K562 (cell line): Measurements from ENCODE around the gene DOCK1. TPM values are rescaled to one million over a fixed set of nuclear protein-coding genes. Genes with fewer than 3 reads are reported as not detected.

Source experiments
- ARNT ChIP-seq, 2 experiments: fragments of 450-650 bp; IDR thresholded peaks; 2 replicates each; pipeline ENCODE4 v1.6.1; 2016; ENCODE audit warnings: mild to moderate bottlenecking in 1 of 2
- CBX2 ChIP-seq: fragments of 200-600 bp; sonication (generic); IDR thresholded peaks from one replicate; pipeline ENCODE4 v1.6.1; 2012; ENCODE audit warnings: mild to moderate bottlenecking, low read length, inconsistent platforms; ENCODE audit not compliant: insufficient read depth, poor library complexity, severe bottlenecking
- JUN ChIP-seq, 2 experiments: sonication (generic) in 1 of 2; formaldehyde crosslinking in 1 of 2; IDR thresholded peaks; 2 replicates each; pipeline versions ENCODE4 v1.6.1 to v1.8.0; 2012 to 2022; ENCODE audit warnings: borderline replicate concordance in 2 of 2, mild to moderate bottlenecking in 2 of 2, improper control_type of control experiment in 1 of 2, low read depth in 1 of 2, low read length in 1 of 2, missing genetic modification reagents in 1 of 2
- MLLT1 ChIP-seq, 2 experiments: fragments of 450-650 bp; IDR thresholded peaks; 2 replicates each; pipeline ENCODE4 v1.6.1; 2016
- SREBF1 ChIP-seq: fragments of 150-350 bp; IDR thresholded peaks from 2 replicates; pipeline ENCODE4 v1.6.1; 2014; ENCODE audit warnings: antibody characterized with exemption, low read depth, low read length, borderline replicate concordance
- YY1 ChIP-seq, 3 experiments: IDR thresholded peaks; 2 replicates each; pipeline ENCODE4 v1.6.1; 2011; ENCODE audit warnings: low read length in 2 of 3, mild to moderate bottlenecking in 2 of 3, moderate library complexity in 2 of 3, borderline replicate concordance in 1 of 3, control low read depth in 1 of 3, low read depth in 1 of 3; ENCODE audit not compliant: insufficient read depth in 3 of 3, insufficient replicate concordance in 2 of 3, control insufficient read depth in 1 of 3, insufficient read length in 1 of 3; ENCODE audit errors: extremely low read depth in 1 of 3
- ZNF77 ChIP-seq: fragments of 250-450 bp; sonication (Bioruptor Pico); IDR thresholded peaks from 2 replicates; pipeline ENCODE4 v1.5.0; 2020
- polyA plus RNA-seq, 8 experiments: library from polyadenylated mRNA; depleted of rRNA in 4 of 8; stranded (reverse) in 5 of 8; unstranded in 3 of 8; fragments of >200 nt; fragmentation: Nextera tagmentation in 2 of 8; fragmentation: Illumina TruSeq in 1 of 8; extraction: Ambion mirVana in 2 of 8; extraction: Trizol in 1 of 8; gene quantifications; 2 replicates each; pipeline versions ENCODE4 v1.2.1 to v1.2.3, GENCODE V29; 2011 to 2014; ENCODE audit warnings: inconsistent platforms in 1 of 8, missing spikeins in 1 of 8
- total RNA-seq, 7 experiments: library from RNA; depleted of rRNA in 6 of 7; stranded (reverse); fragments of >200 nt in 6 of 7; fragmentation: Illumina TruSeq in 2 of 7; extraction: Trizol in 2 of 7; gene quantifications; 2 replicates each; pipeline versions ENCODE4 v1.2.1 to v1.2.3, GENCODE V29; 2011 to 2021; ENCODE audit warnings: low replicate concordance in 1 of 7
- TF ChIP-seq, protein P1 (sequence below): sonication (generic); formaldehyde crosslinking; IDR thresholded peaks from 2 replicates; pipeline ENCODE4 v1.5.0; 2020; ENCODE audit warnings: missing genetic modification reagents
- TF ChIP-seq, protein P2 (sequence below): fragments of 250-450 bp; sonication (Bioruptor Pico); IDR thresholded peaks from 2 replicates; pipeline ENCODE4 v1.4.0; 2020; ENCODE audit warnings: mild to moderate bottlenecking, moderate library complexity, borderline replicate concordance

The DOCK1 gene
- total and polyA plus RNA-seq, 9 of the 15 experiments (the other 6 are each of a cell fraction or from before 2014, with no cell fraction given) = 0.31 TPM; not detected in 8

DNA sequence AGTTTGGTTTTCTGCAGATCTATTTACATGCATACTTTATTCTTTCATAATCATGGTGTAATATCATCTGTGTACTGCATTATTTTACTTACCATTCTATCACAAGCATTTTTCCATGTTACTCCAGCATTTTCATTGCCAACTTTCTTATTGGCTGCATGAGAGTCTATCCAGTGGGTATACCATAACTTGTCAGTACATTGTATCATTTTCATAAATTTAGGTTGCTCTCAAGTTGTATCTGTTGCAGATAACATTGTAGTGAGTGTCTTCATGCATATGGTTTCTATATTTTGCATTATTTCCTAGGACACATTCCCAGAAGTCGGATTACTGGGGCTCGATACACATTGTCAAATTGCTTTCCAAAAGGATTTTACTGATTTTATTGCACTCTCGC is 378.3 kb downstream of the DOCK1 start (continued):
- no peak for TF ChIP-seq YY1 (IDR thresholded peaks at IDR 0.05; ENCODE audit: borderline replicate concordance in 1 of 3, control insufficient read depth in 1 of 3, extremely low read depth in 1 of 3, insufficient read depth in 3 of 3, insufficient read length in 1 of 3, insufficient replicate concordance in 2 of 3, low read depth in 1 of 3, low read length in 2 of 3)
- no peak for TF ChIP-seq JUN (IDR thresholded peaks at IDR 0.05; ENCODE audit: borderline replicate concordance, low read depth, low read length)
- TF ChIP-seq JUN (CRISPR knock-in tag; IDR thresholded peaks at IDR 0.05; ENCODE audit: borderline replicate concordance) = no peak
- TF ChIP-seq CBX2 = no peak
- no peak for TF ChIP-seq ZNF77
- no peak for TF ChIP-seq ARNT (IDR thresholded peaks at IDR 0.05)
- no peak for TF ChIP-seq MLLT1 (IDR thresholded peaks at IDR 0.05)
- TF ChIP-seq, protein P1, sequence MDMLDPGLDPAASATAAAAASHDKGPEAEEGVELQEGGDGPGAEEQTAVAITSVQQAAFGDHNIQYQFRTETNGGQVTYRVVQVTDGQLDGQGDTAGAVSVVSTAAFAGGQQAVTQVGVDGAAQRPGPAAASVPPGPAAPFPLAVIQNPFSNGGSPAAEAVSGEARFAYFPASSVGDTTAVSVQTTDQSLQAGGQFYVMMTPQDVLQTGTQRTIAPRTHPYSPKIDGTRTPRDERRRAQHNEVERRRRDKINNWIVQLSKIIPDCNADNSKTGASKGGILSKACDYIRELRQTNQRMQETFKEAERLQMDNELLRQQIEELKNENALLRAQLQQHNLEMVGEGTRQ (CRISPR knock-in tag) = no peak
- no peak for TF ChIP-seq SREBF1
- TF ChIP-seq, protein P2, sequence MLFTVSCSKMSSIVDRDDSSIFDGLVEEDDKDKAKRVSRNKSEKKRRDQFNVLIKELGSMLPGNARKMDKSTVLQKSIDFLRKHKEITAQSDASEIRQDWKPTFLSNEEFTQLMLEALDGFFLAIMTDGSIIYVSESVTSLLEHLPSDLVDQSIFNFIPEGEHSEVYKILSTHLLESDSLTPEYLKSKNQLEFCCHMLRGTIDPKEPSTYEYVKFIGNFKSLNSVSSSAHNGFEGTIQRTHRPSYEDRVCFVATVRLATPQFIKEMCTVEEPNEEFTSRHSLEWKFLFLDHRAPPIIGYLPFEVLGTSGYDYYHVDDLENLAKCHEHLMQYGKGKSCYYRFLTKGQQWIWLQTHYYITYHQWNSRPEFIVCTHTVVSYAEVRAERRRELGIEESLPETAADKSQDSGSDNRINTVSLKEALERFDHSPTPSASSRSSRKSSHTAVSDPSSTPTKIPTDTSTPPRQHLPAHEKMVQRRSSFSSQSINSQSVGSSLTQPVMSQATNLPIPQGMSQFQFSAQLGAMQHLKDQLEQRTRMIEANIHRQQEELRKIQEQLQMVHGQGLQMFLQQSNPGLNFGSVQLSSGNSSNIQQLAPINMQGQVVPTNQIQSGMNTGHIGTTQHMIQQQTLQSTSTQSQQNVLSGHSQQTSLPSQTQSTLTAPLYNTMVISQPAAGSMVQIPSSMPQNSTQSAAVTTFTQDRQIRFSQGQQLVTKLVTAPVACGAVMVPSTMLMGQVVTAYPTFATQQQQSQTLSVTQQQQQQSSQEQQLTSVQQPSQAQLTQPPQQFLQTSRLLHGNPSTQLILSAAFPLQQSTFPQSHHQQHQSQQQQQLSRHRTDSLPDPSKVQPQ (CRISPR knock-in tag) = no peak
